PC-3 (cell line): ENCODE results near the gene PRMT1.
A peak's percentile ranks its signal among the peaks of the same experiment; 100 is the strongest.

Experiments
- EZH2 ChIP-seq: fragments of 300-600 bp; sonication (generic); IDR thresholded peaks from one replicate; pipeline ENCODE4 v1.6.1; 2017; ENCODE audit warnings: antibody characterized with exemption, mild to moderate bottlenecking, low read length; ENCODE audit not compliant: unreplicated experiment
- EZH2phosphoT487 ChIP-seq: fragments of 300-600 bp; sonication (generic); IDR thresholded peaks from 2 replicates; pipeline ENCODE4 v1.6.1; 2018; ENCODE audit warnings: mild to moderate bottlenecking, antibody characterized with exemption, low read length, borderline replicate concordance
- TF ChIP-seq, protein P1 (sequence below): fragments of 300-600 bp; sonication (generic); conservative IDR thresholded peaks from 2 replicates; pipeline ENCODE4 v1.5.1; 2017; ENCODE audit warnings: antibody characterized with exemption, low read depth, mild to moderate bottlenecking, low read length

DNA sequence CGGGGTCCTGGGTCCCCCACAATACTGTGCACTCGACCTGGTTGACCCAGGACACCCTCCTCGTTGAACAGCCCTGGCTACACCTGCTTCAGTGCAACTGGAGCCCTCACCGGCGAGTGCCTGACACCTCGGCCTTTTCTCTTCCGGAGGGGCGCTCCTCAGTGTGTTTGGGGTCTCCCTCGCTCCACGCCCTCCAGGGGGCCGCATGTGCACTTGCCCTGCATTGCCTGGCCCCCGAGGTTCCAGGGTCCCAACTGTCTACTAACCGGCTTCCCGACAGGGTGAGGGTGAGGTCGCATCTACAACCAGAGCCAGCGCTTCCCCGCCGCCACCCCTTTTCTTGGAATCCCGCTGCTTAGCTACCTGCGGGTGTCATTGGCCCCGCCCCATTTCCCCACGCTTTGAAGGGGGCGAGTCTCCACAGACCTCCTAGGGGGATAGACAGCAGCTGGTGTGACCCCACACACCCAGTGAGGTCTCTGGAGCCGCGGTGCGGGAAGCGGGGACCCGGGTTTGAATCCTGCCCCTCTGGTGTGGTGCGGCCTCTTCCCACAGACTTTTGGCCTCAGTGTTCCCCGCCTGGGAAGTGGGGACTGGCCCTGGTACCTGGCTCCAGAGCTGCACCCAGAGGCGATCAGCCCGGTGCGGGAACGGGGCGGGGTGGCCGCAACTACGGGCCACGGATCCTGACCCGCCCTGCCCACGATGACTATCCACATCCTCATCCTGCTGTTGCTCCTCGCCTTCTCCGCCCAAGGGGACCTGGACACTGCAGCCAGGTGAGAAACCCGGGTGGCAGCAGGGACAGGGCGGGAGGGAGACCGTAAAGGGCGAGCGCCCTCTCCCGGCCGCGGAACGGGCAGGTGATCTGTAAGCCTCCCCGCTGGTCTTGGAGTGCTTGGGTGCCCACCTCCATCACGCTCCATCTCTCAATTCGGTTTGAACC is 12.3 kb downstream of the PRMT1 start, which contains the start of gene ADM5:
- TF ChIP-seq EZH2 (no peak), EZH2phosphoT487 (no peak)
- TF ChIP-seq, protein P1, sequence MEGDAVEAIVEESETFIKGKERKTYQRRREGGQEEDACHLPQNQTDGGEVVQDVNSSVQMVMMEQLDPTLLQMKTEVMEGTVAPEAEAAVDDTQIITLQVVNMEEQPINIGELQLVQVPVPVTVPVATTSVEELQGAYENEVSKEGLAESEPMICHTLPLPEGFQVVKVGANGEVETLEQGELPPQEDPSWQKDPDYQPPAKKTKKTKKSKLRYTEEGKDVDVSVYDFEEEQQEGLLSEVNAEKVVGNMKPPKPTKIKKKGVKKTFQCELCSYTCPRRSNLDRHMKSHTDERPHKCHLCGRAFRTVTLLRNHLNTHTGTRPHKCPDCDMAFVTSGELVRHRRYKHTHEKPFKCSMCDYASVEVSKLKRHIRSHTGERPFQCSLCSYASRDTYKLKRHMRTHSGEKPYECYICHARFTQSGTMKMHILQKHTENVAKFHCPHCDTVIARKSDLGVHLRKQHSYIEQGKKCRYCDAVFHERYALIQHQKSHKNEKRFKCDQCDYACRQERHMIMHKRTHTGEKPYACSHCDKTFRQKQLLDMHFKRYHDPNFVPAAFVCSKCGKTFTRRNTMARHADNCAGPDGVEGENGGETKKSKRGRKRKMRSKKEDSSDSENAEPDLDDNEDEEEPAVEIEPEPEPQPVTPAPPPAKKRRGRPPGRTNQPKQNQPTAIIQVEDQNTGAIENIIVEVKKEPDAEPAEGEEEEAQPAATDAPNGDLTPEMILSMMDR = peak; percentile 94
